Endothelial cell of umbilical vein (primary cell): ENCODE measurements around the gene SCIN. TPM values are rescaled to one million over a fixed set of nuclear protein-coding genes. Genes with fewer than 3 reads are reported as not detected.
A peak's percentile ranks its signal among the peaks of the same experiment; 100 is the strongest.

Experiments used
- BruUV-seq: library from RNA; stranded (reverse); fragments of 400-500 nt; replicated peaks from 2 replicates; lab custom pipeline; 2021; lab: Mats Ljungman, UMichigan
- CTCF ChIA-PET: fragments of 300-600, 350-600 bp; sonication (Branson Sonifier 250); formaldehyde crosslinking; loops from one replicate; lab custom pipeline; 2021; ENCODE audit warnings: antibody characterized with exemption, inconsistent platforms; lab: Charles Lee
- POLR2A ChIA-PET: fragments of 300-600, 350-600 bp; sonication (Branson Sonifier 250); formaldehyde crosslinking; loops from one replicate; lab custom pipeline; 2021; ENCODE audit warnings: antibody characterized with exemption, inconsistent platforms; lab: Charles Lee
- DNase-seq: peaks from one replicate; pipeline ENCODE4 v3.0.0-alpha.2; 2011; ENCODE audit warnings: low read depth, low spot score
- FAIRE-seq: peaks from 2 replicates; lab custom pipeline; 2011; peaks lifted over from hg19 to GRCh38; lab: Jason Lieb, UNC
- H2AFZ ChIP-seq: 2 replicates; pipeline ENCODE4 v1.6.0; 2012; ENCODE audit warnings: low read depth, low read length, control low read depth, inconsistent platforms
- H3K27ac ChIP-seq: 2 replicates; pipeline ENCODE4 v1.5.1; 2011; ENCODE audit warnings: low read depth, mild to moderate bottlenecking, control low read depth, low read length, moderate library complexity; ENCODE audit not compliant: insufficient read depth
- H3K27me3 ChIP-seq, 2 experiments: 2 replicates each; pipeline versions ENCODE4 v1.6.0 to v1.6.1; 2011; ENCODE audit warnings: low read length in 2 of 2, mixed read lengths in 1 of 2; ENCODE audit not compliant: control insufficient read depth in 2 of 2, insufficient read depth in 2 of 2
- H3K36me3 ChIP-seq, 2 experiments: 2 replicates in 1 of 2; 3 replicates in 1 of 2; pipeline ENCODE4 v1.5.1; 2011; ENCODE audit warnings: low read length in 2 of 2, mild to moderate bottlenecking in 1 of 2, moderate library complexity in 1 of 2; ENCODE audit not compliant: control insufficient read depth in 2 of 2, insufficient read depth in 2 of 2; ENCODE audit errors: extremely low read depth in 1 of 2
- H3K4me1 ChIP-seq: 3 replicates; pipeline ENCODE4 v1.5.1; 2011; ENCODE audit warnings: mild to moderate bottlenecking, low read length; ENCODE audit not compliant: control insufficient read depth, insufficient read depth; ENCODE audit errors: extremely low read depth
- H3K4me2 ChIP-seq: 2 replicates; pipeline ENCODE4 v1.6.1; 2011; ENCODE audit warnings: low read length, control low read depth, mixed read lengths; ENCODE audit not compliant: insufficient read depth
- H3K4me3 ChIP-seq, 3 experiments: fragments of 200-600 bp in 1 of 3; sonication (generic), shearing (Covaris generic) in 1 of 3; replicated peaks in 1 of 3; 2 replicates each; pipeline ENCODE4 v1.5.1; 2011 to 2016; ENCODE audit warnings: control low read depth in 3 of 3, low read length in 3 of 3, mild to moderate bottlenecking in 2 of 3, inconsistent platforms in 1 of 3, low read depth in 1 of 3, moderate library complexity in 1 of 3; ENCODE audit not compliant: insufficient read depth in 1 of 3
- H3K79me2 ChIP-seq: 2 replicates; pipeline ENCODE4 v1.6.0; 2012; ENCODE audit warnings: low read length, inconsistent platforms; ENCODE audit not compliant: control insufficient read depth, insufficient read depth
- H3K9ac ChIP-seq: replicated peaks from 2 replicates; pipeline ENCODE3; 2011; ENCODE audit warnings: low read length, control low read depth; ENCODE audit not compliant: insufficient read depth; ENCODE audit errors: extremely low read depth
- H3K9me1 ChIP-seq: replicated peaks from 3 replicates; pipeline ENCODE4 v1.6.0; 2011; ENCODE audit warnings: mild to moderate bottlenecking, low read length; ENCODE audit not compliant: control insufficient read depth, insufficient read depth; ENCODE audit errors: extremely low read depth
- H3K9me3 ChIP-seq: replicated peaks from 2 replicates; pipeline ENCODE4 v1.5.1; 2012; ENCODE audit warnings: low read length, inconsistent platforms; ENCODE audit not compliant: control insufficient read depth, insufficient read depth
- H4K20me1 ChIP-seq: replicated peaks from 2 replicates; pipeline ENCODE3; 2011; ENCODE audit warnings: mild to moderate bottlenecking, low read length; ENCODE audit not compliant: control insufficient read depth, insufficient read depth; ENCODE audit errors: extremely low read depth
- CTCF ChIP-seq, 2 donors: IDR thresholded peaks; 1 replicate in 1 of 2; 2 replicates in 1 of 2; pipeline ENCODE4 v1.5.1; 2011; ENCODE audit warnings: low read length in 2 of 2, mild to moderate bottlenecking in 2 of 2, moderate library complexity in 2 of 2, control low read depth in 1 of 2, inconsistent platforms in 1 of 2, low read depth in 1 of 2; ENCODE audit not compliant: insufficient read depth in 1 of 2; ENCODE audit errors: extremely low read depth in 1 of 2
- FOS ChIP-seq: IDR thresholded peaks from 2 replicates; pipeline ENCODE4 v1.6.1; 2011; ENCODE audit warnings: mild to moderate bottlenecking, low read length, moderate library complexity, borderline replicate concordance; ENCODE audit not compliant: insufficient read depth
- GATA2 ChIP-seq: IDR thresholded peaks from 2 replicates; pipeline ENCODE4 v1.7.0; 2011; ENCODE audit warnings: low read depth, mild to moderate bottlenecking, moderate library complexity, mixed read lengths, low read length; ENCODE audit not compliant: insufficient read length, insufficient read depth
- JUN ChIP-seq: IDR thresholded peaks from 2 replicates; pipeline ENCODE4 v1.6.1; 2011; ENCODE audit warnings: borderline replicate concordance, low read depth; ENCODE audit not compliant: insufficient read length, insufficient read depth
- MYC ChIP-seq: IDR thresholded peaks from one replicate; pipeline ENCODE4 v1.6.1; 2011; ENCODE audit warnings: mild to moderate bottlenecking, low read depth, low read length
- POLR2A ChIP-seq: IDR thresholded peaks from 2 replicates; pipeline ENCODE4 v1.6.1; 2012; ENCODE audit warnings: low read depth, mild to moderate bottlenecking, control low read depth, low read length
- POLR2AphosphoS5 ChIP-seq: IDR thresholded peaks from 2 replicates; pipeline ENCODE4 v1.6.1; 2012; ENCODE audit warnings: low read depth, mild to moderate bottlenecking, control low read depth, low read length, moderate library complexity; ENCODE audit not compliant: insufficient read depth
- dilution Hi-C: fragments of 300-500 bp; cut with MboI; formaldehyde crosslinking; loops from one replicate; pipeline ENCODE4 v1.15.0; 2019; ENCODE audit warnings: low sequenced_read_pairs; ENCODE audit not compliant: extremely low pct_ligation_motif_present
- intact Hi-C: fragments of 100-400 bp; cut with micrococcal nuclease; formaldehyde crosslinking; loops from one replicate; pipeline ENCODE4 v1.10.0; 2022
- polyA plus RNA-seq, 4 experiments: library from polyadenylated mRNA; depleted of rRNA in 3 of 4; stranded (reverse) in 3 of 4; unstranded in 1 of 4; fragments of >200 nt; gene quantifications; 2 replicates each; pipeline versions ENCODE4 v1.2.1 to v1.2.3, GENCODE V29; 2011 to 2012; ENCODE audit warnings: missing spikeins in 1 of 4
- total RNA-seq: library from RNA; stranded (reverse); gene quantifications from 2 replicates; pipeline ENCODE4 v1.2.3, GENCODE V29; 2021

Gene SCIN
- total and polyA plus RNA-seq, 2 donors (not counting 3 experiments of a cell fraction or from before 2014, with no cell fraction given), result 0.07 to 0.69 TPM

GRCh38 chr7:12629816-12630512, 59.4 kb downstream of the SCIN start:
- Histone ChIP-seq H3K9me1 (no peaks in the 10 kb centered on the region), H3K27me3 (peaks cover 0 to 2% of the 10 kb centered on the region in 2 experiments), H4K20me1 (no peaks in the 10 kb centered on the region), H3K27ac (no peak overlapping the region), H3K79me2 (no peaks in the 10 kb centered on the region), H2AFZ (peak overlapping the region; percentile 11), H3K4me1 (peaks cover 2% of the 10 kb centered on the region), H3K9ac (no peak overlapping the region), H3K4me3 (no peak overlapping the region), H3K36me3 (no peaks in the 10 kb centered on the region), H3K9me3 (no peaks in the 10 kb centered on the region), H3K4me2 (no peak overlapping the region)
- FAIRE-seq (no peak), DNase-seq (no peak)
- CTCF ChIA-PET, result interaction anchor here (1.1 to 1.7 kb wide), 3 partner anchors 9 to 105 kb away, joined by 3 to 8 read pairs (median 6); no protein-coding TSS in a partner anchor
- POLR2A ChIA-PET, result no interaction called here
- TF ChIP-seq MYC (no peak), JUN (no peak), POLR2AphosphoS5 (no peak), GATA2 (no peak), FOS (no peak), POLR2A (no peak), CTCF (IDR thresholded peaks at IDR 0.05; ENCODE audit: extremely low read depth in 1 of 2, insufficient read depth in 1 of 2, low read depth in 1 of 2, low read length in 2 of 2) (no peak)
- dilution Hi-C loops, result no loop called here
- BruUV-seq, result no TSS peak
- intact Hi-C loops, result loop anchor here (10.0 kb wide), 1 partner anchor 205 kb away; no protein-coding TSS in a partner anchor
